Measurements from ENCODE around the gene TCF12.

Gene TCF12

GRCh38 chr15:57229051-57229450 lies 310.6 kb downstream of the TCF12 start:
- Histone ChIP-seq H3K27me3 (ENCODE audit: insufficient read depth, insufficient read length) (no peaks in the 10 kb centered on the region), H3K4me3 (ENCODE audit: insufficient read length, low read depth) (no peak overlapping the region), H3K4me1 (ENCODE audit: insufficient read depth, insufficient read length) (no peaks in the 10 kb centered on the region), H3K9ac (ENCODE audit: insufficient read length, low read depth) (no peak overlapping the region), H3K9me3 (ENCODE audit: insufficient read depth, low read length) (no peaks in the 10 kb centered on the region), H3K36me3 (ENCODE audit: insufficient read depth, insufficient read length, low read length) (peaks cover 17% of the 10 kb centered on the region)
- DNase-seq (ENCODE audit: low read depth, low spot score): no peak
- no peak for TF ChIP-seq YY1 (IDR thresholded peaks at IDR 0.05; ENCODE audit: insufficient read depth, insufficient read length)

GRCh38 chr15:57231559-57231958 lies 313.1 kb downstream of the TCF12 start:
- Histone ChIP-seq H3K27me3 (ENCODE audit: insufficient read depth, insufficient read length) (no peaks in the 10 kb centered on the region), H3K36me3 (ENCODE audit: insufficient read depth, insufficient read length, low read length) (peaks cover 27% of the 10 kb centered on the region), H3K4me3 (ENCODE audit: insufficient read length, low read depth) (no peak overlapping the region), H3K4me1 (ENCODE audit: insufficient read depth, insufficient read length) (no peaks in the 10 kb centered on the region), H3K9ac (ENCODE audit: insufficient read length, low read depth) (no peak overlapping the region), H3K9me3 (ENCODE audit: insufficient read depth, low read length) (no peaks in the 10 kb centered on the region)
- DNase-seq (ENCODE audit: low read depth, low spot score): no peak
- TF ChIP-seq SUZ12 (IDR thresholded peaks at IDR 0.05; ENCODE audit: extremely low read depth, insufficient read depth, insufficient read length): no peak
- TF ChIP-seq YY1 (IDR thresholded peaks at IDR 0.05; ENCODE audit: insufficient read depth, insufficient read length): no peak

GRCh38 chr15:57234156-57234555 lies 315.7 kb downstream of the TCF12 start:
- H3K9ac ChIP-seq (ENCODE audit: insufficient read length, low read depth): no peak overlapping the region
- no peaks in the 10 kb centered on the region for H3K4me1 ChIP-seq (ENCODE audit: insufficient read depth, insufficient read length)
- no peaks in the 10 kb centered on the region for H3K27me3 ChIP-seq (ENCODE audit: insufficient read depth, insufficient read length)
- DNase-seq (ENCODE audit: low read depth, low spot score): no peak
- TF ChIP-seq YY1 (IDR thresholded peaks at IDR 0.05; ENCODE audit: insufficient read depth, insufficient read length) (no peak), ZNF274 (IDR thresholded peaks at IDR 0.05; ENCODE audit: low read depth, low read length) (no peak), SUZ12 (IDR thresholded peaks at IDR 0.05; ENCODE audit: extremely low read depth, insufficient read depth, insufficient read length) (no peak)
- no peak overlapping the region for H3K4me3 ChIP-seq (ENCODE audit: insufficient read length, low read depth)
- no peaks in the 10 kb centered on the region for H3K9me3 ChIP-seq (ENCODE audit: insufficient read depth, low read length)
- peaks cover 27% of the 10 kb centered on the region for H3K36me3 ChIP-seq (ENCODE audit: insufficient read depth, insufficient read length, low read length)

GRCh38 chr15:57235186-57235585 lies 316.7 kb downstream of the TCF12 start:
- Histone ChIP-seq H3K9ac (ENCODE audit: insufficient read length, low read depth) (no peak overlapping the region), H3K4me3 (ENCODE audit: insufficient read length, low read depth) (no peak overlapping the region), H3K9me3 (ENCODE audit: insufficient read depth, low read length) (no peaks in the 10 kb centered on the region), H3K27me3 (ENCODE audit: insufficient read depth, insufficient read length) (no peaks in the 10 kb centered on the region), H3K4me1 (ENCODE audit: insufficient read depth, insufficient read length) (no peaks in the 10 kb centered on the region), H3K36me3 (ENCODE audit: insufficient read depth, insufficient read length, low read length) (peaks cover 27% of the 10 kb centered on the region)
- no peak for DNase-seq (ENCODE audit: low read depth, low spot score)
- TF ChIP-seq SUZ12 (IDR thresholded peaks at IDR 0.05; ENCODE audit: extremely low read depth, insufficient read depth, insufficient read length): no peak
- no peak for TF ChIP-seq ZNF274 (IDR thresholded peaks at IDR 0.05; ENCODE audit: low read depth, low read length)
- no peak for TF ChIP-seq YY1 (IDR thresholded peaks at IDR 0.05; ENCODE audit: insufficient read depth, insufficient read length)

GRCh38 chr15:57235873-57236272 lies 317.4 kb downstream of the TCF12 start:
- DNase-seq (ENCODE audit: low read depth, low spot score): no peak
- TF ChIP-seq ZNF274 (IDR thresholded peaks at IDR 0.05; ENCODE audit: low read depth, low read length): no peak
- no peak for TF ChIP-seq SUZ12 (IDR thresholded peaks at IDR 0.05; ENCODE audit: extremely low read depth, insufficient read depth, insufficient read length)
- TF ChIP-seq YY1 (IDR thresholded peaks at IDR 0.05; ENCODE audit: insufficient read depth, insufficient read length): no peak

GRCh38 chr15:57236561-57237300 lies 318.3 kb downstream of the TCF12 start:
- DNase-seq (ENCODE audit: low read depth, low spot score): no peak
- TF ChIP-seq ZNF274 (IDR thresholded peaks at IDR 0.05; ENCODE audit: low read depth, low read length) (no peak), YY1 (IDR thresholded peaks at IDR 0.05; ENCODE audit: insufficient read depth, insufficient read length) (no peak), SUZ12 (IDR thresholded peaks at IDR 0.05; ENCODE audit: extremely low read depth, insufficient read depth, insufficient read length) (no peak)
- no peak overlapping the region for H3K4me3 ChIP-seq (ENCODE audit: insufficient read length, low read depth)
- H3K4me1 ChIP-seq (ENCODE audit: insufficient read depth, insufficient read length): no peaks in the 10 kb centered on the region
- H3K27me3 ChIP-seq (ENCODE audit: insufficient read depth, insufficient read length): no peaks in the 10 kb centered on the region
- H3K9me3 ChIP-seq (ENCODE audit: insufficient read depth, low read length): no peaks in the 10 kb centered on the region
- H3K9ac ChIP-seq (ENCODE audit: insufficient read length, low read depth): no peak overlapping the region
- peaks cover 27% of the 10 kb centered on the region for H3K36me3 ChIP-seq (ENCODE audit: insufficient read depth, insufficient read length, low read length)

More at GRCh38 chr15:57235873-57236272, 317.4 kb downstream of the TCF12 start:
- H3K9ac ChIP-seq (ENCODE audit: insufficient read length, low read depth): no peak overlapping the region
- H3K4me1 ChIP-seq (ENCODE audit: insufficient read depth, insufficient read length): no peaks in the 10 kb centered on the region
- H3K9me3 ChIP-seq (ENCODE audit: insufficient read depth, low read length): no peaks in the 10 kb centered on the region
- peaks cover 27% of the 10 kb centered on the region for H3K36me3 ChIP-seq (ENCODE audit: insufficient read depth, insufficient read length, low read length)
- H3K27me3 ChIP-seq (ENCODE audit: insufficient read depth, insufficient read length): no peaks in the 10 kb centered on the region
- H3K4me3 ChIP-seq (ENCODE audit: insufficient read length, low read depth): no peak overlapping the region

- H3K9me3 ChIP-seq (ENCODE audit: insufficient read depth, low read length): no peaks in the 10 kb centered on the region
- peaks cover 25% of the 10 kb centered on the region for H3K36me3 ChIP-seq (ENCODE audit: insufficient read depth, insufficient read length, low read length)
Observed at GRCh38 chr15:57237301-57237642, 318.8 kb downstream of the TCF12 start.

More at GRCh38 chr15:57237301-57237642, 318.8 kb downstream of the TCF12 start:
- TF ChIP-seq SUZ12 (IDR thresholded peaks at IDR 0.05; ENCODE audit: extremely low read depth, insufficient read depth, insufficient read length) (no peak), YY1 (IDR thresholded peaks at IDR 0.05; ENCODE audit: insufficient read depth, insufficient read length) (no peak), ZNF274 (IDR thresholded peaks at IDR 0.05; ENCODE audit: low read depth, low read length) (no peak)
- DNase-seq (ENCODE audit: low read depth, low spot score): no peak
- Histone ChIP-seq H3K27me3 (ENCODE audit: insufficient read depth, insufficient read length) (no peaks in the 10 kb centered on the region), H3K9ac (ENCODE audit: insufficient read length, low read depth) (no peak overlapping the region), H3K4me1 (ENCODE audit: insufficient read depth, insufficient read length) (no peaks in the 10 kb centered on the region), H3K4me3 (ENCODE audit: insufficient read length, low read depth) (no peak overlapping the region)
